Neural cell (in vitro differentiated cells): ENCODE measurements around the gene IHH.

Source experiments
- CTCF ChIP-seq: fragments of 450-650 bp; IDR thresholded peaks from 2 replicates; pipeline ENCODE4 v1.5.1; 2014; ENCODE audit warnings: antibody characterized with exemption, mild to moderate bottlenecking, moderate library complexity; ENCODE audit not compliant: poor library complexity, severe bottlenecking
- EP300 ChIP-seq: fragments of 450-650 bp; conservative IDR thresholded peaks from 2 replicates; pipeline ENCODE4 v1.6.1; 2014; ENCODE audit warnings: antibody characterized with exemption, mild to moderate bottlenecking, moderate library complexity; ENCODE audit not compliant: poor library complexity, severe bottlenecking
- EZH2 ChIP-seq: fragments of 200-600, 300-800 bp; shearing (Covaris generic), sonication (generic); IDR thresholded peaks from 2 replicates; pipeline ENCODE4 v1.6.1; 2014; ENCODE audit warnings: antibody characterized with exemption, low read length, borderline replicate concordance, mild to moderate bottlenecking; ENCODE audit not compliant: insufficient read depth, poor library complexity, severe bottlenecking
- MXI1 ChIP-seq: fragments of 450-650 bp; conservative IDR thresholded peaks from 2 replicates; pipeline ENCODE4 v1.6.1; 2014; ENCODE audit warnings: antibody characterized with exemption, mild to moderate bottlenecking; ENCODE audit not compliant: poor library complexity, severe bottlenecking
- POLR2AphosphoS5 ChIP-seq: IDR thresholded peaks from 2 replicates; pipeline ENCODE4 v1.6.1; 2012
- RAD21 ChIP-seq: fragments of 450-650 bp; conservative IDR thresholded peaks from 2 replicates; pipeline ENCODE4 v1.6.1; 2014; ENCODE audit warnings: antibody characterized with exemption, mild to moderate bottlenecking, moderate library complexity
- TF ChIP-seq, protein P1 (sequence below): IDR thresholded peaks from 2 replicates; pipeline ENCODE4 v1.6.1; 2012; ENCODE audit warnings: borderline replicate concordance

DNA sequence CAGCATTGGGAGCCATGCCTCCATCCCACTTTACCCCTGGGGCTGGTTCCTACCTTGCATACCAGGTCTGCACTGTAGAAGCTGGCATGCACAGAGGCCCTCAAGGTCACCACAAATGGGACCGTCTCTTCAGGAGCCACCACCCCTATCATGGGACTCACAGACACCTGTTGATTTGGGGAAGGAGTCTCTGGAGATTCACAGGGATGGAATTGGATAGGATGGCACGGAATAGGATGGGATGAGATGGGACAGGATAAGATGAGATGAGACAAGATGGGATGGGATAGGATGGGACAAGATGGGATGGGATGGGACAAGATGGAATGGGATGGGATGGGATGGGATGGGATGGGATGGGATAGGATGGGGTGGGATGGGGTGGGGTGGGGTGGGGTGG is 51.4 kb downstream of the IHH start:
- TF ChIP-seq EP300 (no peak), CTCF (no peak), RAD21 (no peak), MXI1 (no peak), POLR2AphosphoS5 (no peak), EZH2 (no peak)
- TF ChIP-seq, protein P1, sequence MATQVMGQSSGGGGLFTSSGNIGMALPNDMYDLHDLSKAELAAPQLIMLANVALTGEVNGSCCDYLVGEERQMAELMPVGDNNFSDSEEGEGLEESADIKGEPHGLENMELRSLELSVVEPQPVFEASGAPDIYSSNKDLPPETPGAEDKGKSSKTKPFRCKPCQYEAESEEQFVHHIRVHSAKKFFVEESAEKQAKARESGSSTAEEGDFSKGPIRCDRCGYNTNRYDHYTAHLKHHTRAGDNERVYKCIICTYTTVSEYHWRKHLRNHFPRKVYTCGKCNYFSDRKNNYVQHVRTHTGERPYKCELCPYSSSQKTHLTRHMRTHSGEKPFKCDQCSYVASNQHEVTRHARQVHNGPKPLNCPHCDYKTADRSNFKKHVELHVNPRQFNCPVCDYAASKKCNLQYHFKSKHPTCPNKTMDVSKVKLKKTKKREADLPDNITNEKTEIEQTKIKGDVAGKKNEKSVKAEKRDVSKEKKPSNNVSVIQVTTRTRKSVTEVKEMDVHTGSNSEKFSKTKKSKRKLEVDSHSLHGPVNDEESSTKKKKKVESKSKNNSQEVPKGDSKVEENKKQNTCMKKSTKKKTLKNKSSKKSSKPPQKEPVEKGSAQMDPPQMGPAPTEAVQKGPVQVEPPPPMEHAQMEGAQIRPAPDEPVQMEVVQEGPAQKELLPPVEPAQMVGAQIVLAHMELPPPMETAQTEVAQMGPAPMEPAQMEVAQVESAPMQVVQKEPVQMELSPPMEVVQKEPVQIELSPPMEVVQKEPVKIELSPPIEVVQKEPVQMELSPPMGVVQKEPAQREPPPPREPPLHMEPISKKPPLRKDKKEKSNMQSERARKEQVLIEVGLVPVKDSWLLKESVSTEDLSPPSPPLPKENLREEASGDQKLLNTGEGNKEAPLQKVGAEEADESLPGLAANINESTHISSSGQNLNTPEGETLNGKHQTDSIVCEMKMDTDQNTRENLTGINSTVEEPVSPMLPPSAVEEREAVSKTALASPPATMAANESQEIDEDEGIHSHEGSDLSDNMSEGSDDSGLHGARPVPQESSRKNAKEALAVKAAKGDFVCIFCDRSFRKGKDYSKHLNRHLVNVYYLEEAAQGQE = no peak
